HG02759 (cell line): ENCODE measurements around the gene CFAP251.

Experiments used
- ATAC-seq: cut with Tn5 transposase; IDR thresholded peaks from one replicate; pipeline ENCODE4 v1.9.1; 2021; ENCODE audit warnings: mild to moderate bottlenecking, moderate library complexity; ENCODE audit not compliant: unreplicated experiment

Gene CFAP251

DNA sequence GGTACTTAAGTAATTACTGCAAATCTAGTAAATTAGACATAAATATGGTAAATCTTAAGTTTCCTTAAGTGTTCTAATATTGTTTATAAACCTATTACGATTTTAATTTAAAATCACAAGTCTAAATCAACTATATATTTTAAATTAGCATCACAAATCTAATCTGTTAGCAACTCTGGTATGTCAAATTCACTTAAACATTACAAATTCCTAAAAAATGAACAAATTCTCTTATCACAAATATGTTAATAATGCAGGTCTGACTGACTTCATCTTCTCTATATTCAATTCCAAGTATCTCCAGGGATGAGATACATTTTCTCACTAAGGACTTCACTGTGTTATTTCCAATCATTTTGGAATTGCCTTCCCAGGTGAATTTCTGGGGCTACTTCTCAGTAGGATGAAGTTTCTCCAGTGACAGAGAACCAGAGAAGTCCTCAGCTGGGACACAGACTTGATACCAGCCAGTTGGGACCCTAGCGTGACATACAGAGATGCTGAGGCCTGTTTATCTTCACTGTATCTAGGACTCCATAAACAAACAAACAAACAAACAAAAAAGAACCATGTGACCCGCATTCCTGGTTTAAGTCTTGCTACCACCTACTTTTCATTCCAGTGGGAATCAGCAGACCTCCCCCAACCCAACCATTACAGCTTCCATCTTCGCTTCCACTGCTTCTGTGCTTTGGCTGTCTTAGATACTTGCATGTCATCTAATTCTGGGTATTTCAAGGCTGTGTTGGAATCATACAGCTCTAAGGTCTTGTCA is 21.8 kb downstream of the CFAP251 start:
- ATAC-seq = no peak

DNA sequence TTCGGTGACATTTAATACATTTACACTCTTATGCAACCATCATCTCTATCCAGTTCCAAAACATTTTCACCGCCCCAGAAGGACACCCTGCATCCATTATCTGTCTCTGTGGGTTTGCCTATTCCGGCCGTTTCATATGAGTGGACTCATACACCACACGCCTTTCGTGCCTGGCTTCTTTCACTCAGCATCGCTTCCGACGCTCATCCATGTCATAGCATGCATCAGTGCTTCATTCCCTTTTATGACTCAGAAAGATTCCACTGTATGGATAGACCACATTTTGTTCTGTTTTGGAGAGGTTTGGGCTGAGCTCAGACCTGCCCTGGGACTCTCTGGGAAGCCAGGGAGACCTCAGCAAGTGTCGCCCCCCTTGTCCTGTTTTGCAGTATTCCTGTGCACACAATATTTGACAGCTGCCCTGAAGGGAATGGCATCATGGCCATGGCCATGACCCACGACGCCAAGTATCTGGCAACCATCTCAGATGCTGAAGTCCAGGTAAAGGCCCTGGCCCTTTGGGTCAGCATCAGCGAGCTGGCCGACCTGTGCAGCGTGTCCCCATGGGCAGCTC is 23.8 kb downstream of the CFAP251 start:
- ATAC-seq = no peak

DNA sequence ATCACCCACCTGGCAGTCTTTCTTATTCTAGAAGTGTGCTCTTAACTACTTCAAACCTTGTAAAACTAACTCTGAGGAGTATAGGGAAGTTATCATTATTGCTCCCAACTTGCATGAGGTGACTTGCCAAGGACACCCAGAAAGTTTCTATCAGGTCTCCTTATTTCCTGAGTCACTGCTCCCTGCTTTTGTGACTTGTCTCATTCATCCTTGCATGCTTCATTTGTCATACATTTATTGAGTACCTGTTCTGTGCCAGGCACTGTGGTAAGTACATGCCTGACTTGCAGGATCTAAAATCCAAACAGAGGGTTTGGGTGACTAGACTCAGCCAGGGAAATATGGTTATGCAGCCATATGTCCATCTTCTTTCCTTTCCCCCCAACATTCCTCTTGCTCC is 25.5 kb downstream of the CFAP251 start:
- no peak for ATAC-seq

DNA sequence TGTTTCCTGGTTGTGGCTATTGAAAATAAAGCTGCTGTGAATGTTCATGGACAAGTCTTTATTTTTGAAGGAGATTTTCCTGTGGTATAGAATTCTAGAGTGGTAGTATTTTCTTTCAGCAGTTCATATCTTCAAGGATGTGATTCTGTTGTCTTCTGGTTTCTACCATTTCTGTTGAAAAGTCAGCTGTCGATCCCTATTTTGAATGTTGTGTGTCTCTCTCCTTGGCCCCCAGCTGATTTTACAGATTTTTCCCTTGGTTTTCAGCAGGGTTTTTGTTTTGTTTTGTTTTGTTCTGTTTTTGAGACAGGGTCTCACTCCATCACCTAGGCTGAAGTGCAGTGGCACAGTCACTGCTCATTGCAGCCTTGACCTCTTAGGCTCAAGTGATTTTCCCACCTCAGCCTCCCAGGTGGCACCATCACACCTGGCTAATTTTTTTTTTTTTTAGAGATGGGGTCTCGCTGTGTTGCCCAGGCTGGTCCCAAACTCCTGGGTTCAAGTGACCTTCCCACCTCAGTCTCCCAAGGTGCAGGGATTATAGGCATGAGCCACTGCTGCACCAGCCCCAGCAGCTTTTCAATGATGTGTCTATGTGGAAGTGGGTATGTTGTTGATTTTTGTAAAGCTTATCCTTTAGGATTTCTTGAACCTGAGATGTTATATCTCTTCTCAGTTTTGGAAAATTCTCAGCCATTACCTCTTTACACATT is 28.1 kb downstream of the CFAP251 start:
- no peak for ATAC-seq

DNA sequence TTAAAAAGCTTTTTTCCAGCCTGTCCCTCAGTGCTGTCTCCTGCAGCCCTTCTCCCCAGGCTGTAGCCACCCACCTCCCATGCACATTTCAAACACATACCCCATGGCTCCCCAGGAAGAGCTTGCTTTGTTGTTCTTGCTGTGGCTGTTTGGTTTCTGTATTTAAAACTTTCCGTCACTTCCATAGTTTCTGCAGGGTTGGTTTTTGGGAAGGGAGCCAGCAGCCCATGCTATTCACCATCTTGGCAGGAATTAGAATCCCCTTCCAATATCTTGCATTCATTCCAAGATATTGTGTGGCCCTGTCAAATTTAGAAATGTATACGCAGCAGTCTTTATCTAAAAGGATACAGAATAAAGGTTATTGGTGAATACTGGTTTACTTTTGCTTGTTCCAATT is 29.6 kb downstream of the CFAP251 start:
- no peak for ATAC-seq

DNA sequence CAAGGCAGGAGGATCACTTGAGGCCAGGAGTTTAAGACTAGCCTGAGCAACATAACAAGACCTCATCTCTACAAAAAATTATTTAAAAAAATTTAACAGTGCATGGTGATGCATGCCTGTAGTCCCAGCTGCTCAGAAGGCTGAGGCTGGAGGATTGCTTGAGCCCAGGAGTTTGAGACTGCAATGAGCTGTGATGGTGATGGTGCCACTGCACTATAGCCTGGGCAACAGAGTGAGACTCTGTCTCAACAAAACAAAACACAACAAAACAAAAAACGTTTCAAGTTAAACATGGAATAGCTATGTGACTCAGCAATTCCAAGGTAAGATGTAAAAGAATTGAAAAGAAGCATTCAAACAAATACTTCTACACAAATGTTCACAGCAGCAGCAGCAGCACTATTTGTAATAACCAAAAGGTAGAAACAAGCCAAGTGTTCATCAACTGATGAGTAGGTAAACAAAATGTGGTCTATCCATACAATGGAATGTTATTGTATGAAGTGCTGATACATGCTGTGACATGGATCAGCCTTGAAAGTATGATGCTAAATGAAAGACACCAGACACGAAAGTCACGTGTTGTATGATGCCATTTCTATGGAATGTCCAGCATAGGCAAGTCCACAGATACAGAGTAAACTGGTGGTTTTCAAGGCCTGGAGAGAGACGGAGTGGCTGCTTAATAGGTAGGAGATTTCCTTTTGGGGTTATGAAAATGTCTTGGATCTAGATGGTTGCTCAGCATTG is 31.4 kb downstream of the CFAP251 start:
- ATAC-seq = no peak

DNA sequence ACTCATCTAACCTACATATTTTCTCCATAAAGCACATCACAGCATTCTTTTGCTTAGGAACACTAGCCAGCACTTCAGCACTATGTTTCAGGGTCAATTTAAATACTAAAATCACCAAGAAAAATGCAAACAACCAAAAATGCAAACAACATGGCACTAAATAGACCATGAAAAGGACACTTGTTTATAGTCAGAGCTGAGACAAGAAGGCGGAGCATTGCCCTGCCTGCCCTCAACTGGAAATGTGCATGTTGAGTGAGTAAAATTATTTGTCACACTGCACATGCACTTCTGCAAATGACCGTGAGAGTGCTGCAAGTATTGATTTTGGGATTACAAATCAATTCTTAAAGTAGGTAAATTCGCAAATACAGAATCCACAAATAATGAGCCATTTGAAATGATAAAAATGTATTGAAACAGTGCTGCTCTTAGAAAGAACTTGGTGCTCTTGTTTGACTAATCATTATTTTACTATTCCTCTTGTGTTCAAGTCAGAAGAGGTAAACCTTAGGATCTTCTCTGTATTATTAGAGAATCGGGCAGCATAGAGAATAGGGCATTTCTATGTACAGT is 34.8 kb downstream of the CFAP251 start:
- ATAC-seq = no peak

DNA sequence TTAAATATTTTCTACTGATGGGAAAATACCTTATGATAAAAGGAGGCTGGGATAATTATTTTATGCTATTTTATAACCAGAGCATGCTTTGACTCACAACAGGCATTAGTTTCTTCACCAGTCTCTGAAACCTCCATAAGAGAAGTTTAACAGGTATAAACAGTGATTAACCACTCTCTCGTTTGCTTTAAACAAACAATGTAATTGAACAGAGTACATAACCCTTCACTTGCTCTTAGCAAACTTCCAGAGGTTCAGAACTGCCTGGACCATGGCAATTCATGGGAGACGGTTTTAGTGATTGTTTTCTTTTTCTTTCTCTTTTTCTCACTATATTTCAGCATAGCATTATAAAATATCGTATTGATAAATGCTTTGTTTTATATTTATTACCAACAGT is 35.3 kb downstream of the CFAP251 start:
- ATAC-seq = no peak

DNA sequence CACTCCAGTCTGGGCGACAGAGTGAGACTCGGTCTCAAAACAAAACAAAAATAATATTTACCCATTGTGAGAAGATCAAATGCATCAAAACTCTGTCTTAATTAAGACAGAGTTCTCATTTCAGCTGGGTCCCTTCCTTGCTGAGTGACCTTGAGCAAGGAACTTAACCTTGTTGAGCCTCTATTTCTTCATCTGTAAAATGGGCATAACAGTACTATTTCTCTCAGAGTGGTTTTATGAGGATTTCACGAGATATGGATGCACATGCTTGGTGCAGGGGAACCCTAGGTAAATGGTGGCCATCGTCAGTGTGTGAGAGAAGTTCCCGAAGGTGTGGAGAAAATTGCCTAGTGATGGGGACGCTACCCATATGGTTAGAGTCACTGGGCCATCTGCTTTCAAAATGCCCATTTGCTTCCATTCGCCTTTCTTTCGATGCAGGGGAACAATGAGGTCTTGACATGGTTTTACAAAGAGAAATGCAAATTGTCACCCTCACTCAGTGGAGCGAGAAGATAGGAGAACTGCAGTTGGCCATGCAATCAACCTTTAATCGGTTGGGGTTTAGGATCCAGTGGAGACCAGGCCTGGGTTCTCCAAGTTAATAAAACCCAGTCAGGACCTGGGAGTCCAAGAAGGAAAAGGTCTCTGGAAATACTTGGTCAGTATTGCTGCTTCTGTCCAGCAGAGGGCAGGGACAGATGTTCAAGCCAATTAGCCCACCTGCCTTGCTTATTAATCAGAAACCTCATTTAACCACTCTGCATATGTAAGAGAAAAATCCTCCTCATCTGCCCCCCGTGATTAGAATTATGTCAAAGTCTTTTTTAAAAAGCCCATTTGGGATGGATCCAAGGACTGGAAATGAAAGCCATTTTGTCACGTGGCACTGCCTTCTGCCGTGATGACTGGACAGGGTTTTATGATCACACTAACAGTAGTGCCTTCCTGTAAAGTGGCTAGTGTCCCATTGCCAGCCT is 37.2 kb downstream of the CFAP251 start:
- ATAC-seq = no peak

DNA sequence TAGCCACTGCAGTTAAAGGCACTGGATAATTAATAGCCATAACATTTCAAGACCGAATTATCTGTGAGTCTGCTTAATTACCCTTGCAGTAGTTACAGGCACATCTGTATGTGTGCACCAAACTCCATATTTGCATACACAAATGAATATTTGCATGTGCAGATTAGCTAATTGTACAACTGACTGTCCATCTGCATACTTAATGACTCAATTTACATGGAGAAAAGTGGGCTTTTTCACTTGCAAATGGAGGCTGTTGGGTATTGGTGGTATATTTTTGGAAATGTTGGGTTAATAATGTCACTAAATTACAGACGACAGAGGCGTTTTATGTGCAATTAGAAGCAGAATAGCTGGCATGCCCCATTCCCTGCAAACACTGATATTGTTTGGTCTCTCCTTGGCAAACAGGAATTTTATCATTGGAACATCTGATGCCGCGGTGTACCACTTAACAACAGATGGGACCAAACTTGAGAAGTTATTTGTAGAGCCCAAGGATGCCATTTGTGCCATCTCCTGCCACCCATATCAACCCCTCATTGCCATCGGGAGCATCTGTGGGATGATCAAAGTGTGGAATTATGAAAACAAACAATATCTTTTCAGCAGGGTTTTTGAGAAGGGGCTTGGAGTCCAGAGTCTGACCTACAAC is 39.6 kb downstream of the CFAP251 start:
- ATAC-seq = no peak

DNA sequence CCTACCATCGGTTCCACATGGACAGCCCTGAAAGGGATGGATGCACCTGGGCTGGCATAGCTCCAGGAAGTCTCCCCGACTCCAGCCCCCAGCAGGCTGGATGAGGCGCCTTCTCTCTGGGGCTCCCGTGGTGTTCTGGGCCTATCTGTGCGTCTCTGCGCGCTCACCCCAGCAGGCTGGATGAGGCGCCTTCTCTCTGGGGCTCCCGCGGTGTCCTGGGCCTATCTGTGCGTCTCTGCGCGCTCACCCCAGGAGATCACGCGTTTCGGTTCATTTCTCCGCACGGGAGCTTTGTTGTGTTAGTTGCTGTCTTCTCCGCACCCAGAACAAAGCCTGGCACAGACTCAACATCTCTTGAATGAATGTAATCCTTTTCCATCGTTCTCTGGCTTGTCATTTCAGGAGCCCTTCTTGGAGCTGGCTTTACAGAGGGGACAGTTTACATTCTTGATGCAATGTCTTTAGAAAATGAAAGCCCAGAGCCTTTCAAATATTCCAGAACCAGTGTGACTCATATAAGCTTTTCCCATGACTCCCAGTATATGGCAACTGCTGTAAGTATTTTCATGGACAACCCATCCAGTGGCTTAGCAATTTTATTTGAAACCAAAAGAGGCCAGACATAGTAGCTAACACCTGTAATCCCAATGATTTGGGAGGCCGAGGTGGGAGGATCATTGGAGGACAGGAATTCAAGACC is 40.3 kb downstream of the CFAP251 start:
- ATAC-seq = no peak

DNA sequence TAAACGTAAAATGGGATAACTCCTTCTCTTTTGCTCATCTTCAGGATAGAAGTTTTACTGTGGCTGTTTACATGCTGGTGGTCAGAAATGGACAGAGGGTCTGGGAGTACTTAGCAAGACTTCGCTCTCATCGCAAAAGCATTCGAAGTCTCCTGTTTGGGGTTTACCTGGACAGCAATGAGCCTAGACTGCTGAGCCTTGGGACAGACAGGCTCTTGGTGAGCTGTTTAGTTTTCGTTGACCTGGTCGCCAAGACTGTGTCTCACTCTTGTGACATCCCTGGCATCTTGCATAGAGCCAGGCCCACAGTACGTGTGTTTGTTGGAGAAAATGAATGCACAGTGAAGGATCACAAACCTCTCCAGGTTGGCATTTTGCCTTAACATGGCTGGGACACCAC is 42.1 kb downstream of the CFAP251 start:
- ATAC-seq = no peak

DNA sequence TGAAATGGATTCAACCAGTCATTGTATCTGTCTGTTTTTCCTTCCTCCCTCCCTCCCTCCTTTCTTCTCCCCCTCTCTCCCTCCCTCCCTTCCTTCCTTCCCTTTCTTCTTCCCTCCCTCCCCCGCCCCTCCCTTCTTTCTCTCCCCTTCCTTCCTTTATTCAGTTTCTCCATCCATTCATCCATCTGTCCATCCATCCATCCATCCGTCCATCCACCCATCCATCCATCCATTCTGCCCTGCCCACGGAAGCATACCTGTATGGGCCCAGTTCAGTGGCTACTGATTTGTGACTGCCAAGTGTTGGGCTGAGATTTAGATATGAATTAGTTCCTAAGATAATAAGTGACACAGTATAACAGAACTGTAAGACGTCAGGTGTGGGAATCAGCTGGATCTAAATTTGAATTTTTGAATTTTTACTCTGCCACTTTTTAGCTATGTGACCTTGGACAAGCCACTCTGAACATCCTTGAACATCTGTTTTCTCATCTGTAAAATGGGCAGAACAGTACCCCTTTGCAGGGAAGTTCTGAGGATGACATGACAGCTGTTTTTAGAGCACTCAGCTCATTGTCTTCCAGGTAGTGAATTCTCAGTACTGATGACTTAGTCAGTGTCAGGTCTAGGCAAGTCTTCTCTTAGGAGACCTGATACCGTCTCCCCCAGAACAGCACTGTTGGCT is 42.9 kb downstream of the CFAP251 start:
- no peak for ATAC-seq

DNA sequence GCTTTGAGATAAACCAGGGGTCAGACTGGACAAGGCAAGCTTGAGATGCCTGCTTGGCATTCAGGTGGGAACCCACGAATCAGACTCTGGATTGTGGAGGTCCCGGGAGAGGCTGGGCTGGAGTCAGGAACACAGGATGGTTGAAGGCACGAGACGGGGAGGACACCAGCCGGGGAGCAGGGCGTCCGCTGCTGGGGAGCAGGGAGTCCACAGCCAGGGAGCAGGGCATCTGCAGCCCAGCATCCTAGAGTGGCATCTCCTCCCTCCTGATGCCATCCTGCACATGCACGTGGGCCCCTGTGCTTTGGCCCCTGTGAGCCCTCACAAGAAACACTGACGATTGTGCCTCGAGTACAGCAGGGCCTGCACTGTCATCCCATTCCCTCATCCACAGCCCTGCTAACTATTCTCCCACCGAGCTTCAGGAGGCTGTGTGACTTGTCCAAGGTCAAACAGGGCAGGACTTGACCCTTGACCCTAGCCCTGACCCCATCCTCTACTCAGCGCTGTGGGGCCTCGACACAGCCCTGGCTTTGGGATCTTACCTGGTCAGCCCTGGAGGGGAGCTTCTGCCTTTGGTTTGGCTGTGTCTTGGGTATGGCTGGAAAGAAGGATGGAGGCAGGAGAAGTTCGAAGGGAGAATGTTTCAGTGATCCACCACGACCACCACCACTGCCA is 45.1 kb downstream of the CFAP251 start:
- ATAC-seq = no peak

DNA sequence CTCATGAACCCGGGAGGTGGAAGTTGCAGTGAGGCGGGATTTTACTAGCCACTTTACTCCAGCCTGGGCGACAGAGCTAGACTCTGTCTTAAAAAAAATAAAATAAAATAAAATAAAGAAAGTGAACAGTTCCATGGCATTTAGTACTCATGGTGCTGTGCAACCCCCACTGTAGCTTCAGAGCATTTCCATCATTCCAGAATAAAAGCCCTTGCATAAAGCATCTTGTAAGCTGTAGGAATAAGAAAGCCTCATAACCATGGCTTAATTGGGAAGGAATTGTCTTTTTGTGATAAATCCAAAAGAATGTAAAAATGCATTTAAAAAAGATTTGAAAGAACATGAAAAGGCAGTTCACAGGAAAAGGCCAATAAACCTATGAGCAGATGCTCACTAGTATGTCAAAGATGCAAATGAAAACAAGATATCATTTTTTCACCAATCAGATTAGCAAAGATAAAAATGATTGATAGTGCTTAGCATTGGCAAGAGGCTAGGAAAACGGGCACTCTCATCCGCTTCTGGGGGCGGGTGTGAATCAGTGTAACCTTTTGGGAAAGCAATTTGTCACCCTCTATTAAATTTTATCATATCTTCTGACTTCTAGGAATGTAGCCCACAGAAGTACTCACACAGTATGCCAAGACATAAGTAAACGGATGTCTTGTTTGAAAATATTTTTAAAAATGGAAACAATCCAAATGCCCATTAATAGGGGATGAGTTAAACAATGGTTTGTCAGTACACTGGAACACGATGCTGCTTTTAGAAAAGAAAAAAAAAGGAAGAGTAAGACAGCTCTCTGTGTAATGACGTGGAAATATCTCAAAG is 46.6 kb downstream of the CFAP251 start:
- ATAC-seq = no peak

DNA sequence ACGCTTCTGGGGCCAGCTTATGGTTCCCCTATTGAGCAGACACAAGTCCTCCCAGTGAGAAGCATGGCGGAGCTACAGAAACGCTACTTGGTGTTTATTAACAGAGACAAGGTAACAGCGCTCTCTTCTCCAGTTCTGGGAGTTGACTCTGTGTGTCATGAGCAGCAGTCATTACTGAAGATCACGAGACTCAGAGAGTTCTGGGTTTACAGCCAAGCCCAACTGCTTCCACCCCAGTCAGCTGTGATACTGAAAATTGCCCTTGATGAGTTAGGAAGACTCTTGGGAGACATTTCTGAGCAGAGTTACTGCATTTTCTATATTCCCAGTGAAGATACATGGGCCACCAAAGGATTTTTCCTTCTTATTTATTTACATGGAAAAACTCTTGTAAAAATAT is 48.6 kb downstream of the CFAP251 start:
- no peak for ATAC-seq

DNA sequence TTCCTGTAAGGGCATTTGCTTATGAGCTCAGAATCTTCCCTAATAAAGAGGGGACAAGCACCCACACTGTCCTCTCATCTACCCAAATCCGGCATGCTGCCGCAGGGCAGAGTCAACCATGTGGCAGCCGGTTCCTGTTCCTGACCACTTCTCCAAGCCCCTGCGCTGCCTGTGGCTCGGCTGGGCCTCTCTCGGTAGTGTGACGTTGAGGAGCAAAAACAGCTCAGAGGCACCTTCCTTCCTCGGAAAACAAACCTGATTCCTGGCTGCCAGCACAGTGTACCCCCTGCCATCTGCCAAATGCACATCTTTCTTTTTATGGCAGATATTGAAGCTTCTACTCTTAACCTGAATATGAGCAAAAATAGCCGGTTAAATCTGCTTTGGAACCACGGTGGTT is 50.5 kb downstream of the CFAP251 start:
- ATAC-seq = no peak
